ENCODE data around the gene CLEC1A.

CLEC1A gene

GRCh38 chr12:10065241-10065640 is 33.5 kb downstream of the CLEC1A start:
- H3K27ac ChIP-seq = peak overlapping the region; percentile 20; the same call in 1 of the 2 replicates

GRCh38 chr12:10058387-10058786 is 40.4 kb downstream of the CLEC1A start:
- no peak for TF ChIP-seq CTCF (conservative IDR thresholded peaks at IDR 0.05; ENCODE audit: low read depth, low read length)
- no peaks in the 10 kb centered on the region for H3K79me2 ChIP-seq (ENCODE audit: insufficient read depth, low read depth)
- H3K4me1 ChIP-seq (ENCODE audit: low read depth, poor library complexity, severe bottlenecking) = no peaks in the 10 kb centered on the region
- no peak overlapping the region for H3K27ac ChIP-seq
- no peaks in the 10 kb centered on the region for H4K20me1 ChIP-seq (ENCODE audit: insufficient read depth)
- H2AFZ ChIP-seq (ENCODE audit: low read depth) = no peak overlapping the region
- H3K36me3 ChIP-seq (ENCODE audit: insufficient read depth) = no peaks in the 10 kb centered on the region
- no peak overlapping the region for H3K4me3 ChIP-seq (IDR thresholded peaks at IDR 0.05; ENCODE audit: insufficient read depth, low read depth, low read length)
- H3K27me3 ChIP-seq (ENCODE audit: insufficient read depth, low read depth) = no peaks in the 10 kb centered on the region
- no peak overlapping the region for H3K4me2 ChIP-seq
- no peak overlapping the region for H3K9ac ChIP-seq

More at GRCh38 chr12:10065241-10065640, 33.5 kb downstream of the CLEC1A start:
- H3K79me2 ChIP-seq (ENCODE audit: insufficient read depth, low read depth) = no peaks in the 10 kb centered on the region
- H3K9ac ChIP-seq = peak overlapping the region; percentile 18; the same call in 1 of the 2 replicates
- peak overlapping the region; percentile 71 for H3K4me2 ChIP-seq
- H3K27me3 ChIP-seq (ENCODE audit: insufficient read depth, low read depth) = no peaks in the 10 kb centered on the region
- no peak for TF ChIP-seq CTCF (conservative IDR thresholded peaks at IDR 0.05; ENCODE audit: low read depth, low read length)
- H4K20me1 ChIP-seq (ENCODE audit: insufficient read depth) = no peaks in the 10 kb centered on the region
- H3K4me3 ChIP-seq (IDR thresholded peaks at IDR 0.05; ENCODE audit: insufficient read depth, low read depth, low read length) = no peak overlapping the region
- H3K36me3 ChIP-seq (ENCODE audit: insufficient read depth) = no peaks in the 10 kb centered on the region
- peaks cover 30% of the 10 kb centered on the region for H3K4me1 ChIP-seq (ENCODE audit: low read depth, poor library complexity, severe bottlenecking)
- H2AFZ ChIP-seq (ENCODE audit: low read depth) = no peak overlapping the region; the same call in 1 of the 2 replicates

- TF ChIP-seq CTCF (conservative IDR thresholded peaks at IDR 0.05; ENCODE audit: low read depth, low read length) = no peak
- Histone ChIP-seq H3K27me3 (ENCODE audit: insufficient read depth, low read depth) (no peaks in the 10 kb centered on the region), H3K4me1 (ENCODE audit: low read depth, poor library complexity, severe bottlenecking) (no peaks in the 10 kb centered on the region), H3K36me3 (ENCODE audit: insufficient read depth) (no peaks in the 10 kb centered on the region), H2AFZ (ENCODE audit: low read depth) (no peak overlapping the region), H3K4me3 (IDR thresholded peaks at IDR 0.05; ENCODE audit: insufficient read depth, low read depth, low read length) (no peak overlapping the region), H3K9ac (no peak overlapping the region), H3K79me2 (ENCODE audit: insufficient read depth, low read depth) (no peaks in the 10 kb centered on the region), H3K4me2 (no peak overlapping the region), H3K27ac (no peak overlapping the region), H4K20me1 (ENCODE audit: insufficient read depth) (no peaks in the 10 kb centered on the region)
Measured at GRCh38 chr12:10052193-10052913, 46.4 kb downstream of the CLEC1A start.

- Histone ChIP-seq H3K9ac (no peak overlapping the region), H3K79me2 (ENCODE audit: insufficient read depth, low read depth) (no peaks in the 10 kb centered on the region), H3K36me3 (ENCODE audit: insufficient read depth) (no peaks in the 10 kb centered on the region), H4K20me1 (ENCODE audit: insufficient read depth) (no peaks in the 10 kb centered on the region), H3K4me3 (IDR thresholded peaks at IDR 0.05; ENCODE audit: insufficient read depth, low read depth, low read length) (no peak overlapping the region), H3K27ac (no peak overlapping the region), H3K27me3 (ENCODE audit: insufficient read depth, low read depth) (no peaks in the 10 kb centered on the region), H3K4me1 (ENCODE audit: low read depth, poor library complexity, severe bottlenecking) (peaks cover 5% of the 10 kb centered on the region), H2AFZ (ENCODE audit: low read depth) (no peak overlapping the region), H3K4me2 (no peak overlapping the region)
- TF ChIP-seq CTCF (conservative IDR thresholded peaks at IDR 0.05; ENCODE audit: low read depth, low read length) = no peak
Measured at GRCh38 chr12:10048526-10048925, 50.3 kb downstream of the CLEC1A start.
